Glomerular visceral epithelial cell (primary cell): ENCODE results near the gene C2orf49.

ENCODE experiments used
- DNase-seq: peaks from one replicate; pipeline ENCODE4 v3.0.0-alpha.2; 2016; ENCODE audit errors: extremely low spot score

The C2orf49 gene

DNA sequence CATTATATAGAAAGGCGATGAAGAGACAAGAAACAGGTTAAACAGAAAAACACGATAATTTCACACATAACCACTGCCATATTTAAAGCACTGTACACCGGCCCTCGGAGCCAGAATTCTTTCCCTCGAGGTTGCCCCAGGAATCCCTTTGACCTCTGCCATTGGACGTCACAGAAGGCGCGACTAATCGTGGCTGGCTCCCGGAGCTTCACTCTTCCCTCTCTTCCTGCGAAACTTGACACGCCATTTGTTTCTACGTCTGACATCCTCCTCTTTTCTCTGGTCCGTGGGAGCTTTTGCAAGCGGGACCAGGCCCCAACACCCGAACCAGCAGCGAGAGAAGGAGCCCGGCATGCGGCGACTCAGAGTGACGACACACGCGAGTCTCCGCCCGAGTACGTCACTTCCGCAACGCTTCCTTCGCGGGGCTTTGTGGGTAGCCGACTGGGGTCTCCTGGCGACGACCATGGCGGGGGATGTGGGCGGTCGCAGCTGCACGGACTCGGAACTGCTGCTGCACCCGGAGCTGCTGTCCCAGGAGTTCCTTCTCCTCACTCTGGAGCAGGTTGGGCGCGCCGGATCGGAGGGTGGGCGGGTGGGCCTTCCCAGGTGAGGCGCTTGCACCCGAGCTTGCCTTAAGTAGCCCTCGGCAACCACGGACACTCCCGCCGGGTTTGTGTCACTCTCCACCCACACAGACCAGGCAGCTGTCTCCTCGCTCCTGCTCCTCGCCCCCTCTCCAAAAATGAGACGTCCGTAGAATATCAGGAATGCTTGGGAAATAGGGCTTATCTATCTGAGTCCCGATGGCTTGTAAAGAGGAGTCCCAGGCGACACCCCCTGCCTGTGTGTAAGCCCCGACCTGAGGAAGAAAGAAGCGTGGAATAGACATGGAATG is at the start of gene C2orf49:
Gene C2orf49, plus strand, starts transcription at position 419 of the 898 bp plus-strand sequence. Its CDS starts 48 bp downstream, at position 467.
- peak; percentile 82 for DNase-seq

DNA sequence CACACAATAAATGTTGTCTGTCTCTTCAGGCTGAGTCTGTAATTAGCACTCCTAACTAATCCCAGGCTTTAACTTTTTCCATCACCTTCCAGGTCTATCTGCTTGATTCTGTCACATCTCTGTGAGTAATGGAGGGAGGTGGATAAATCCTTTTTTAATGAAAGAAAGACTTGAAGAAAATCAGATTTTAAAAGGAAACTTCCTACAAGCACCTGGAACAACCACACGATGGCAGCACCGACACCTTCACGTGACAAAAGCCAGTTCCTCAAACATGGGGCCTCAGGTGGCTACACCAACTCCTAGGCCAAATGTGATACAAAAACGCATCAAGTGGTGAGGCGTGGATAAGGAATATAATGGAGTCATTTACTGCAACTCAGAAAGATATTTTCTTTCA is 49.6 kb upstream of the C2orf49 start:
- peak; percentile 43 for DNase-seq

DNA sequence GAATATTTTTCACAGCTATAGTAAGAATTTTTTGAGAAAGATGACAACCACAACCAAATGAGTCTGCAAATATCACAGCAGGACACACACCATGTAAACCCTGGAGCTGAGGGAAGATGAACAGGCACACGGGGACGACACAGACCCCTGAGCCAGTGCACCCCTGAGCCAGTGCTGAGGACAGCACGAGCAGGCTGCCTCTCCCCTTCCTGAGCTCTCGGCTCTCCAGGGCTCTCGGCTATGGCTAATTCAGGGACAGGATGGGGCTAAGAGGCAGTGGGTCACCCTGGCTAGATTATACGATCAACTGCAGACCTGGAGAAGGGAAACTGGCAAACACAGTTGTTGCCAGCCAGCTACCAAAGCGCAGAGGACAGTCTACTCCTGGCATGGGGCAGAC is 49.2 kb upstream of the C2orf49 start:
- DNase-seq, result no peak

DNA sequence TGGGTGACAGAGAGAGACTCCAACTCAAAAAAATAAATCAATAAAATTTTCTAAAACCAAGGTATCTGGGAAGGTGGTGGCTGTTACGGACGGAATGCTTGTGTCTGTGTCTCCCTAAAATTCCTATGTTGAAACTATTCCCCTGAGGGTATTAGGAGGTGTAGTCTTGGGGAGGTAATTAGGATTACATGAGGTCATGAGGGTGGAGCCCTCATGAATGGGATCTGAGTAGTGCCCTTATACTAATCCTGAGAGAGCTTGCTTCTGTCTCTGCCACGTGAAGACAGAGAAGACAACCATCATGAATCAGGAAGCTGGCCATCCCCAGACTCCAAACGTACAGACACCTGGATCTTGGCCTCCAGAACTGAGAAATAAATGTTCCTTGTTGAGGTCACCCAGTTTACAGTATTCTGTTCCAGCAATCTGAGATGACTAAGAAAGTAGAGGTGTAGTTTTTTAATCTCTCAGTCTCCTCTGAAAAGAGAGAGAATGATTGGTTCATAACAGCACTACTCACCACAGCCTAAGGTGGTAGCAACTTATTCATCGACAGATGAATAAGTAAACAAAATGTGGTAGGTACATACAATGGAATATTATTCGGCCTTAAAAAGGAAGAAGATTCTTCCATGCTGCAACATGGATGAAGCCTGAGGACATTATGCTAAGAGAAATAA is 46.2 kb upstream of the C2orf49 start:
- no peak for DNase-seq

DNA sequence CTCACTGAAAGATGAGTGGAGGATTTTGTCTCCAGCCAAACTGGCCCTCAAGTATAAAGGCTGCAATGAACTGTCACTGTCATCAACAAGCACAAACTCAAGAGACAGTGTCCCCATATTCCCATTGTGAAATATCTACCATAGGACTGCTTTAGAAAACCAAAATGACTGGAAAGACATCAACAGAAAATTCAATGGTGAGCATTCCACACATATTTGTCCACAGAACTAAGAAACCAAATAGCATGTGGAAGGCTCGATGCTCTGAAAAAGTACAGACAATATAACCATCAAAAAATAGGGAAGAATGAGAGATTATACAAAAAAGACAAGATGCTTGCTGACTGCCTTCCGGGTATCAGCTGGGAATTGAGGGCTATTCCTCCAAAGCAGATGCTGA is 45.4 kb upstream of the C2orf49 start:
- no peak for DNase-seq

DNA sequence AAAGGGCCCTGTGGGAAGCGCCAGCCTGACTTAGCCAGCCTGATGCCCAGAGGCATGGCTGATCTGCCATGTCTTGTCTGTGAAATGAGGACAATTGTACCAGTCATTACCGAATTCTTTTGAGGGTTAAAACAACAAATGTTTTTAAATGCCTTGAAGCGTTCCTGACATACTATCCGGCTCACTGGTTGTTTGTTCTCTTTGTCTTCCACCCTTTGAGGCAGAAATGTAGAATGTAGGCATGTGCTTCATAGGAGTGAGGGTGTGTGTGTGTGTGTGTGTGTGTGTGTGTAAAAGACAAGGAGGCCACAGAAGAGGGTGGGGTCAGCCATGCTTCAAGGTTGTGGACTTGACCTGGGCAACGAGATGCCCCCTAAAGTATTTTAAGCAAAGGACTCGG is 43.3 kb upstream of the C2orf49 start:
- no peak for DNase-seq

DNA sequence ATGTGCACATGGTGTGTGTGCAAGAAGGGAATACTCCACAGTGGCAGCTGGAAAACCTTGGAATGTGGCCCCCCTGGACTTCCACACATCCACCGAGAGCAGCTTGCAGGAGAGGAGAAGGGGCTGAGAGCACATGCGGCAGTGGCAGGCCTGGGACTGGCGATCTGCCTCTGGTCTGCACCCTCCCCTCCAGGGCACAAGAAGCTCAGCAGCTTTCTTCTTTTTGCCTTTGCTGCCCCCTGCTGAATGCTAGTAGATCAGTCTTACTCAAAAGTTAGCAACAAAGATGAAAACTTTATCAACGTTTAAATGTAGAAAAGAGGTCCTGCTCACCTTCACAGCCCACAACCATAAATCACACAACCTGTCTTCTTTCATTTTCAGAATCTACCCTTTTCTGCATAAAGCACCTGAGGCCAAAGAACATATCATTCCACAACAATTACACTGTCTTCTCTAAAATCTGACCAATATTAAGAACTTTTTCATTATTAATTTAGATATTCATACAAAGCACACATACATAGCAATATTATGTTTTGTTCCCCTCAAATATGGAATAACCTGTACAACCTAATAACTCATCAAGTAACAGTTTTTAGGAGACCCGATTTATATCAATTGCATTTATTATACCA is 42.4 kb upstream of the C2orf49 start:
- peak; percentile 80 for DNase-seq

DNA sequence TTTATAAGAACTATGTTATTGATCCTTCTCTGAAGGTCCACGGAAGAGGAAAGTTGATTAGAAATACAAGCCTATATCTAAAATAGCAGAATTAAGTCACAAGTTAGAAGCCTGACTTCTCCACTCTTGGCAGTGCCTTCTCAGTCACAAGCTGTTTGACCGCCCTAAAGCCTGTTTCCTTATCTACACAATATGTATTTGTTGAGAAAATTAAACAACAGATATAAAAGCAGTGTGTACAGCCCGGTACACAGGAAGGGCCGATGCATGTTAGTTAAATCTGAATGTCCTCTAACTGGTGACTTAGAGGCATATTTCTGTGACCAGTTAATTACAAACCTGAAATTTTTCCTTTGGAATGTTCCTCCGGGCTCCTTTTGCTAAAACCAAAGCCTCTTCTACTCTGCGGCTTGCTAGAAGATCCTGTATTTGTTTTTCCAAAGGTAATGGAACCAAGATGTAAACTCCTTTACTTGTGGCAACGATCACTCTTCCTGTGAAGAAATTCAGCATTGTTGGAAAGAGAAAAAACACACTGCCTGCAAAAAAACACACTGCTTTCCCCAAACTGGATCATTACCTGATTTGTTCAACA is 41.2 kb upstream of the C2orf49 start:
- no peak for DNase-seq

DNA sequence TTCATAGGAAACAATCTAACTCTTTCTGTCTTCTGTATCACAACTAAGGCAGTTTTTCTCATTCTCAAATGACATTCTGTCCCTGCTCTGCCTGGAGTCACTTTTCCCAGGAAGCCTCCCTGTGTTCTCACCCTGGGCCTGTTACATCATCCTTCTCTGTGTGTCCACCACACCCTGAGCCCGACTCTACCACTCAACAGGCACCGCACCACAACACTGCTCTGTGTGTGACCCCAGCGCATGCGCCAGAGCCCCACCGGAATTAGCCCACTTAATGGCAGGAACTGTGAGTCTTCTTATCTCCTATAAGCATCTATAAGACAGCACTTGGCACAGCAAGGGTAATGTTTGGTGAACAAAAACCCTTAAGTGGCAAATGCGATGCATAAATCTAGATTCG is 40.1 kb upstream of the C2orf49 start:
- no peak for DNase-seq

DNA sequence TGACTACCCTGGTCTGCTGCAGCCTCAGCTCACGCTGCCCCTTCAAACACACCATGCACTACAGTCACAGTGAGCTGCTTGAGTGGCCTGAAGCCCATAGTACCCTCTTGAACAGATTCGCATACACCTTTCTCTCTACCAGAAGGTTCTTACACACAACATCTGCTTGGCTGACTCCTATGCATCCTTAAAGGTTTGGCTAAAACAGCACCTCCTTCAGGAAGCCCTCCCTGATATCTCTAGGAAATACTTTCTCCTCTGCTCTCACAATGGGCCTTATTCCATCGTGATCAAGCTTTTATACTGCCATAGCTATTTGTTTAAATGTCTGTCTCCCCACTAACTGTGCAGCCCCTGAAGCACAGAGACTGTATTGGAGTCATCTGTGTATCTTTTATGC is 39.3 kb upstream of the C2orf49 start:
- no peak for DNase-seq

DNA sequence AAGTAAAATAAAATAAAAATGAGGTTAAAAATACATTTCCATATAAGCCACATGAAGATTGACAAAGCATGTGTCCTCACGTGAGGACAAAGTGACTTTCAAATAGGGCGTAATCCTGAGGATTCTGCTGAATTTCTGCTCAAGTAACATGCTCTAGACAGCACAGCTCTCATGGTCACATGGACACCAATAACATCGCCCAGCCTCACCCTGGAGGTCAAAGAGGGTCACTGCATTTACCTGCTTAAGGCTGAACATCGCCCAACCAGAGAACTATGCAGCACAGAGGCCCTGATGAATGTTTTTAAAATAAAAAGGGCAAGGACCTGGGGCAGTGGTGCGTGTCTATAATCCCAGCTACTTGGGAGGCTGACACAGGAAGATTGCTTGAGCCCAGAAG is 38.0 kb upstream of the C2orf49 start:
- no peak for DNase-seq

DNA sequence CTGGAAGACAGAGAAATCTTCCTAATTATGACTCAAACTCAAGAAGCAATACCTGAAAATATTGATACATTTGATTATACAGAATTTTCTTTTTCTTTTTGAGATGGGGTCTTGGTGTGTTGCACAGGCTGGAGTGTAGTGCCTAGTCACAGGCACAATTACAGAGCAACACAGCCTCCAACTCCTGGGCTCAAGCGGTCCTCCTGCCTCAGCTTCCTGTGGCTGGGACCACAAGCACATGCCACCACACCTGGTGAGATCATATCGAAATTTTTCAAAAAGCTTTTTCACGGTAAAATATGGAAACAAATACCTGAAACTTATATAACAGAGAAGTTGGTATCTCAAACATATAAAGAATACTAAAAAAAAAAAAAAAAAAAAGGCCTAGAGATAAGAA is 35.7 kb upstream of the C2orf49 start:
- DNase-seq, result no peak

DNA sequence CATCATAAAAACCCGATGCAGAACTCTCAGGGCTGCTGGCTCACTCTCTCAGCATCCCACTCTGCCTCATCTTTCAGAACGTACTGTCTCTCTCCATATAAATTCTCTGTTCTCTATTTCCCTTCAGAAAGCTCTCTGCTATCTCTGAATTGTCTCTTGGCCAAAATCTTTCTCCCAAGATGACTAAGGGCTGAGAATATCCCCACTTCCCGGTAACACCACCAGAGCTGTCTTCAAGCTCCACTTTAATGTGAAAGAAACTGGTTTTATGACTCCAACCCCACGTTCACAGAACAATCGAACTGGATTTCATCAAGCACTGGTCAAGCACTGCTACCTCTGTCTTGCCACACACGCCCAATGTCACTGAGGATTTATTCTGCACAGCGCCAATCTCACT is 30.2 kb upstream of the C2orf49 start:
- no peak for DNase-seq

DNA sequence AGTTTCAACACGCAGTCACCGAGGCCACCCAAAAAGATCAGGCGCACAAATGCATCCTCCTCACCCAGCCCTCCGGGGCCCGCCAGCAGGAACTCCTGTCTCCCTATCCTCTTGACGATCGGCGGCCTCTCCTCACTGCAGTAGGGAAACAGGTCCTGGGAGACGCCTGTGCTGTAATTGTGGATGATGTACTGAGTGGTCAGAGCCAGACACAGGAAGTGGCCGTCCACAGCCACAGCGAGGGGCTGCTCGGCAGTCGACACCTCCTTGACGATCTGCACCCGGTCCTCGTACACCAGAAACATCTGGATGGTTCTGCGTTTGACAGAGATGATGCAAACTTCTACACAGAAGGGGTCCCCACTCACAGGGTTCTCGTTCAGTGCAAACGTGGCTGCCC is 29.8 kb upstream of the C2orf49 start:
- no peak for DNase-seq

DNA sequence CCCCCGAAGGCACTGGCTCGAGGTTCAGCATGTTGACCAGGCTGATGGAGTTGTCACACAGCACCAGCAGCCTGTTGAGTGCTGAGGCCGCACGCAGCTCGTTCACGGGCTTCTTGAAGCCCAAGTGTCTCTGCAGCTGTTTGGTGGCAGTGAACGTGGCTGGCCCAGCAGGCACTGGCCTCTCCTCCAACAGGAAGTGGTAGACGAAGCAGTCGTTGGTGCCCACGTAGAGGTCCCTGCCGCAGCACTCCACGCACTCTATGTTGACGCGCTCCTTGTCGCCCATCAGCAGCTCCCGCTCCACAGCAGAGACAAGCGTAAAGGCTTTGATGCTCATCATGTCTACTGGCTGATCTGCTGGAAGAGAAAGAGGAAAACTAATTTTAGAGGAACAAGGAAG is 29.4 kb upstream of the C2orf49 start:
- DNase-seq, result no peak

DNA sequence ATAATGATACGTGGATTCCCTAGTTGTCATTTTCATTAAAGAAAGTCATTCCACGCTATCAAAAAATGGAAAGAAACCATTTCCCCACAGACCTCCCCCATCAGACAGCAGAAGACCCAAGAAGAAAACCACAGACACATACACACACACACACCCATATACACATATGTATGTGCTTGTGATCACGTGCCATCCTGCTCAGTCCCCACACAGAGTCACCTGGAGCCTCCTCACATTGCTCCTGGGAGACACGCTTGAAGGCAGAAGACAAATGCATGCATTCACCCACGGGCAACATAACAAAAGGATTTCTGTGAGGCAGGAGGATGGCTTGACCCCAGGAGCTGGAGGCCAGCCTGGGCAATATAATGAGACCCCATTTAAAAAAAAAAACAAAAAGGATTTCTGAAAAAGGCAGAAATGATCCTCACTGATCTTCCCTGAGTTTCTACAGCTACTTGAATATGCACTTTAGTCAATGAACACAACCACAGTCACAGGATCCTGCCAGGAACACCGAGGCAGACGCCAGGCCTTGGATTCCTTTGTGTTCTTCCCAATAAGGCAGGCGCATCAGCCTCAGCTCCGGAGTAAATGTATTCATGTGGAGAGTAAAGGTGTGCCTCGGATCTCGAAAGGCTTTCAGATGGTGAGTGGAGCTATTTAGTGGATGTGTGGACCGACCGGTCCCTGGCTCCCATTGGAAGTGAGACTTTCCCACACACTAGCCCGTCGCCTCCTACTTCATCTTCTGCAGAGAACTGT is 28.8 kb upstream of the C2orf49 start:
- no peak for DNase-seq

DNA sequence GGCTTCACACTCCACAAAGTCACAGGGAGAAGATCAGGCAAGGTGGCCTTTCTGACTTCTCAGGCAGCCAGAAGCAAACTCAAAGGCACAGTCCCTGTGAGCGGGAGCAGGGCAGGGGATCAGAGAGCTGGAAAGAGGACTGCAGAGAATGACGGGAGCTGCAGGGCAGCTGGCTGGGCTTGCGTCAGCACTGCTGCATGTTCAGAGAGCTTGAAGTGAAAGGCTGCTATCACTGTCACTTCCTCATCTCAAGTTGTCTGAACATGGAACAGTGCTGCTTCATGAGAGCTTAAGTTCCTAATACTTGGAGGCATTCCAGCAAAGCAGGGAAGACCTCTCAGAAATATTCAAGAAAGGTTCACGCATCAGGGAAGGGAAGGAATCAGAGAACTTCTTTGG is 28.2 kb upstream of the C2orf49 start:
- no peak for DNase-seq

DNA sequence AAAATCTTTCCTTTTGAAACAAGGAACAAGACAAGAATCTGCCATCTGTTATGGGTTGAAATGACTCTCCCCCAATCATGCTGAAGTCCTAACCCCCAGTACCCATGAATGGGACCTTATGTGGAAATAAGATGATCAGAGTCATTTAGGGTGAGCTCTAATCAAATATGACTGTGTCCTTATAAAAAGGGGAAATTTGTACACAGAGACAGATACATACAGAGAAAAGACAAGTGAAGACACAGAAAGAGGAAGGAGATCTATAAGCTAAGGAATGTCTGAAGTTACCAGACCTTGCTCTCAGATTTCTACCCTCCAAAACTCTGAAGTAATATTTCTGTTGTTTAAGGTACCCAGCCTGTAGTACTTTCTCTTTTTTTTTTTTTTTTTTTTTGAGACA is 23.5 kb upstream of the C2orf49 start:
- DNase-seq, result no peak

DNA sequence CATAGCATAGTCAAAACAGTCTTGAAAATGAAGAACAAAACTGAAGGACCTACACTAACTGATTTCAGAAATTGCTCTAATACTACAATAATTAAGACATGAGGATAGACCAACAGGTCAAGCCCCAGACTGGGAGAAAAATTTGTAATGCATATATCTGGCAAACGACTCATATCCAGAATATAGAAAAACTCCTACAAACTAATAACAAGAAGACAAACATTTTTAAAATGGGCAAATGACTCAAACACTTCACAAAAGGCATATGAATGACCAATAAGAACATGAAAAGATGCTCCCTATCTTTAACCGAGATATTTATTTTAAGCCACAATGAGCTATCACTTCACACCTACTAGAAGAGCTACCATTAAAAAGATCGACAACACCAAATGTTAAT is 22.0 kb upstream of the C2orf49 start:
- DNase-seq, result no peak

DNA sequence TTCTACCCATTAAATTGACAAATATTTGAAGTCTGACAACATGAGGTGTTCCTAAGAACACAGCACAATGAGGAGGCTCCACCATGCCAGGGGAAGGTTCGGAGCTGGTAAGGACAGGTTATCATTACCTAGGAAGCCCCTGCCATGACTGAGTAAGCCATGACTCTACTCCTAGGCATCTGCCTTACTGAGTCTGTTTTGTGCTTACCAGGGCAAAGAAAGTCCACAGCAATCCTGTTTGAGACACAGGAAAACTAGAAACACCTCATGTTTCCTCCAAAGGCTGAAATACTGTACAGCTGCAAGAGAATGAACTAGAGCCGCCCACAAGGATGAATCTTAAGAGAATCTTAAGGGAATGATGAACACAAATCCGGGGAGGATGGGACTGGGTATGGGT is 19.4 kb upstream of the C2orf49 start:
- peak; percentile 35 for DNase-seq

DNA sequence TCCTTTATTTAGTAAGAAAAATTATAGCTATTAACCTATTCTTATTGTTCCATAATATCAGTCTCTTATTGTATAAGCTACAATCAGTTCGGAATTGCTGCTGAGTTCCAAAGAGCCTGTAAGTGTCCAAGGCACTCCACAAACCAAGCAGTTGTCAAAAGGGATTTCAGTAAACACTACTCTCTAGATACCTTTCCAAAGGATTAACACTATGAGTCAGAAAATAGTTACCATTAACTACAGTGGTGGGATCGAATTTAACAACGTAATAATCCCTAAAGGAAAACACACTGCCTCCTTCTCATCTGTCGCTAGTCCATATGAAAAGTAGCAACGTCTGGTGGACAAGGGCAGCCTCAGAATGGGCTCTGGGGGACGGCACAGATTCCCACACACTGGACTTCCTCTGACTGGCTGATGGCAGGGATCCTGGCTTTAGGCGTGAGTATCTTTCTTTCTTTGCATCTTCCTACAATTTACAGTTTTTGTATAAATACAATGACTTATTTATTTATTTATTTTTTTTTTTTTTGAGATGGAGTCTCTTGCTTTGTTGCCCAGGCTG is 16.6 kb upstream of the C2orf49 start:
- no peak for DNase-seq
